Measurements from ENCODE around the gene AGPAT3.

AGPAT3 gene

GRCh38 chr21:43900078-43900385, 35.0 kb downstream of the AGPAT3 start:
- H3K79me1 ChIP-seq (ENCODE audit: low read depth, low read length): no peaks in the 10 kb centered on the region
- peaks cover 0 to 23% of the 10 kb centered on the region in 2 donors for H3K36me3 ChIP-seq (replicated peaks in 1 of 2; ENCODE audit: control insufficient read depth in 2 of 2, insufficient read depth in 2 of 2, low read length in 2 of 2)
- no CpG with 5 or more reads among the region's 1 CpG for WGBS, 2 donors (ENCODE audit: extremely low coverage in 2 of 2, insufficient read length in 2 of 2, insufficient replicate concordance in 1 of 2)
- no peak overlapping the region for H2AFZ ChIP-seq (ENCODE audit: low read length)
- H3K4me1 ChIP-seq (ENCODE audit: control insufficient read depth in 2 of 2, insufficient read depth in 1 of 2, low read depth in 1 of 2, low read length in 2 of 2): peaks cover 0 to 6% of the 10 kb centered on the region in 2 donors
- no peak overlapping the region for H4K8ac ChIP-seq (ENCODE audit: low read depth, low read length)
- H2BK12ac ChIP-seq (ENCODE audit: low read length): no peak overlapping the region
- DNase-seq (ENCODE audit: low spot score): no peak
- no peak overlapping the region for H3K9ac ChIP-seq (ENCODE audit: low read depth, low read length, poor library complexity)
- no peak overlapping the region for H2BK15ac ChIP-seq (ENCODE audit: low read length)
- H3K9me3 ChIP-seq (replicated peaks in 1 of 2; ENCODE audit: control insufficient read depth in 2 of 2, insufficient read depth in 1 of 2, low read depth in 1 of 2, low read length in 2 of 2): peaks cover 0 to 9% of the 10 kb centered on the region in 2 donors
- H3K23ac ChIP-seq (ENCODE audit: low read depth, low read length, poor library complexity): no peak overlapping the region
- no peak overlapping the region for H3K4me2 ChIP-seq (ENCODE audit: insufficient read depth, low read length, poor library complexity, severe bottlenecking)
- no peak overlapping the region for H4K91ac ChIP-seq (ENCODE audit: low read depth, low read length, poor library complexity)
- H3K18ac ChIP-seq (ENCODE audit: low read length): no peak overlapping the region
- no peak overlapping the region for H3K14ac ChIP-seq (ENCODE audit: low read length)
- no peak overlapping the region for H2BK120ac ChIP-seq (ENCODE audit: low read depth, low read length)
- H3K4me3 ChIP-seq (ENCODE audit: low read length in 2 of 2): no peak overlapping the region
- no peak overlapping the region for H2AK5ac ChIP-seq (ENCODE audit: low read depth, low read length)
- H3K27ac ChIP-seq (replicated peaks; ENCODE audit: low read length): no peak overlapping the region
- H3K27me3 ChIP-seq (ENCODE audit: control insufficient read depth in 3 of 3, insufficient read depth in 3 of 3, low read depth in 1 of 3, low read length in 3 of 3): no peaks in the 10 kb centered on the region
- no peak overlapping the region for H2BK5ac ChIP-seq (ENCODE audit: low read length)
- H3K4ac ChIP-seq (ENCODE audit: low read length): no peak overlapping the region

- Histone ChIP-seq H3K9me3 (replicated peaks in 1 of 2; ENCODE audit: control insufficient read depth in 2 of 2, insufficient read depth in 1 of 2, low read depth in 1 of 2, low read length in 2 of 2) (peaks cover 0 to 9% of the 10 kb centered on the region in 2 donors), H2AFZ (ENCODE audit: low read length) (no peak overlapping the region), H3K4me2 (ENCODE audit: insufficient read depth, low read length, poor library complexity, severe bottlenecking) (no peak overlapping the region), H3K36me3 (replicated peaks in 1 of 2; ENCODE audit: control insufficient read depth in 2 of 2, insufficient read depth in 2 of 2, low read length in 2 of 2) (peaks cover 0 to 23% of the 10 kb centered on the region in 2 donors), H2BK120ac (ENCODE audit: low read depth, low read length) (no peak overlapping the region), H3K18ac (ENCODE audit: low read length) (no peak overlapping the region), H2BK5ac (ENCODE audit: low read length) (no peak overlapping the region), H2AK5ac (ENCODE audit: low read depth, low read length) (no peak overlapping the region), H3K23ac (ENCODE audit: low read depth, low read length, poor library complexity) (no peak overlapping the region), H3K27me3 (ENCODE audit: control insufficient read depth in 3 of 3, insufficient read depth in 3 of 3, low read depth in 1 of 3, low read length in 3 of 3) (no peaks in the 10 kb centered on the region), H2BK12ac (ENCODE audit: low read length) (no peak overlapping the region), H3K4ac (ENCODE audit: low read length) (no peak overlapping the region), H3K14ac (ENCODE audit: low read length) (no peak overlapping the region), H3K27ac (replicated peaks; ENCODE audit: low read length) (no peak overlapping the region), H4K91ac (ENCODE audit: low read depth, low read length, poor library complexity) (no peak overlapping the region), H2BK15ac (ENCODE audit: low read length) (no peak overlapping the region), H4K8ac (ENCODE audit: low read depth, low read length) (no peak overlapping the region), H3K9ac (ENCODE audit: low read depth, low read length, poor library complexity) (no peak overlapping the region), H3K79me1 (ENCODE audit: low read depth, low read length) (no peaks in the 10 kb centered on the region), H3K4me3 (ENCODE audit: low read length in 2 of 2) (no peak overlapping the region), H3K4me1 (ENCODE audit: control insufficient read depth in 2 of 2, insufficient read depth in 1 of 2, low read depth in 1 of 2, low read length in 2 of 2) (peaks cover 0 to 6% of the 10 kb centered on the region in 2 donors)
- WGBS, 2 donors (ENCODE audit: extremely low coverage in 2 of 2, insufficient read length in 2 of 2, insufficient replicate concordance in 1 of 2): no CpG with 5 or more reads among the region's 6 CpGs
- no peak for DNase-seq (ENCODE audit: low spot score)
Measured at GRCh38 chr21:43900690-43901089, 35.7 kb downstream of the AGPAT3 start.

- H3K9ac ChIP-seq (ENCODE audit: low read depth, low read length, poor library complexity): no peak overlapping the region
- no peak overlapping the region for H3K18ac ChIP-seq (ENCODE audit: low read length)
- no peaks in the 10 kb centered on the region for H3K27me3 ChIP-seq (ENCODE audit: control insufficient read depth in 3 of 3, insufficient read depth in 3 of 3, low read depth in 1 of 3, low read length in 3 of 3)
- no peak overlapping the region for H3K4ac ChIP-seq (ENCODE audit: low read length)
- H2BK120ac ChIP-seq (ENCODE audit: low read depth, low read length): no peak overlapping the region
- peaks cover 0 to 6% of the 10 kb centered on the region in 2 donors for H3K4me1 ChIP-seq (ENCODE audit: control insufficient read depth in 2 of 2, insufficient read depth in 1 of 2, low read depth in 1 of 2, low read length in 2 of 2)
- no peak overlapping the region for H2BK12ac ChIP-seq (ENCODE audit: low read length)
- H2BK5ac ChIP-seq (ENCODE audit: low read length): no peak overlapping the region
- H3K4me3 ChIP-seq (ENCODE audit: low read length in 2 of 2): no peak overlapping the region
- no peak overlapping the region for H3K4me2 ChIP-seq (ENCODE audit: insufficient read depth, low read length, poor library complexity, severe bottlenecking)
- H3K36me3 ChIP-seq (replicated peaks in 1 of 2; ENCODE audit: control insufficient read depth in 2 of 2, insufficient read depth in 2 of 2, low read length in 2 of 2): peaks cover 0 to 33% of the 10 kb centered on the region in 2 donors
- H4K91ac ChIP-seq (ENCODE audit: low read depth, low read length, poor library complexity): no peak overlapping the region
- H3K79me1 ChIP-seq (ENCODE audit: low read depth, low read length): no peaks in the 10 kb centered on the region
- H3K9me3 ChIP-seq (replicated peaks in 1 of 2; ENCODE audit: control insufficient read depth in 2 of 2, insufficient read depth in 1 of 2, low read depth in 1 of 2, low read length in 2 of 2): peaks cover 0 to 9% of the 10 kb centered on the region in 2 donors
- no peak overlapping the region for H2BK15ac ChIP-seq (ENCODE audit: low read length)
- no peak overlapping the region for H4K8ac ChIP-seq (ENCODE audit: low read depth, low read length)
- WGBS, 2 donors (ENCODE audit: extremely low coverage in 2 of 2, insufficient read length in 2 of 2, insufficient replicate concordance in 1 of 2): no CpG with 5 or more reads among the region's 6 CpGs
- no peak overlapping the region for H3K23ac ChIP-seq (ENCODE audit: low read depth, low read length, poor library complexity)
- H3K14ac ChIP-seq (ENCODE audit: low read length): no peak overlapping the region
- no peak for DNase-seq (ENCODE audit: low spot score)
- no peak overlapping the region for H2AFZ ChIP-seq (ENCODE audit: low read length)
- no peak overlapping the region for H3K27ac ChIP-seq (replicated peaks; ENCODE audit: low read length)
- H2AK5ac ChIP-seq (ENCODE audit: low read depth, low read length): no peak overlapping the region
Measured at GRCh38 chr21:43902441-43902840, 37.4 kb downstream of the AGPAT3 start.

- Histone ChIP-seq H3K27ac (replicated peaks; ENCODE audit: low read length) (no peak overlapping the region), H3K36me3 (replicated peaks in 1 of 2; ENCODE audit: control insufficient read depth in 2 of 2, insufficient read depth in 2 of 2, low read length in 2 of 2) (peaks cover 0 to 41% of the 10 kb centered on the region in 2 donors)
- no CpG with 5 or more reads among the region's 26 CpGs for WGBS, 2 donors (ENCODE audit: extremely low coverage in 2 of 2, insufficient read length in 2 of 2, insufficient replicate concordance in 1 of 2)
Measured at GRCh38 chr21:43903451-43904091, 38.5 kb downstream of the AGPAT3 start.

More at GRCh38 chr21:43903451-43904091, 38.5 kb downstream of the AGPAT3 start:
- H4K91ac ChIP-seq (ENCODE audit: low read depth, low read length, poor library complexity): no peak overlapping the region
- no peak overlapping the region for H3K4ac ChIP-seq (ENCODE audit: low read length)
- H3K18ac ChIP-seq (ENCODE audit: low read length): no peak overlapping the region
- H3K4me1 ChIP-seq (ENCODE audit: control insufficient read depth in 2 of 2, insufficient read depth in 1 of 2, low read depth in 1 of 2, low read length in 2 of 2): peaks cover 0 to 6% of the 10 kb centered on the region in 2 donors
- H2BK15ac ChIP-seq (ENCODE audit: low read length): no peak overlapping the region
- peak overlapping the region; percentile 74 for H3K9ac ChIP-seq (ENCODE audit: low read depth, low read length, poor library complexity)
- no peak overlapping the region for H2BK120ac ChIP-seq (ENCODE audit: low read depth, low read length)
- H2BK5ac ChIP-seq (ENCODE audit: low read length): no peak overlapping the region
- H3K79me1 ChIP-seq (ENCODE audit: low read depth, low read length): no peaks in the 10 kb centered on the region
- H2BK12ac ChIP-seq (ENCODE audit: low read length): no peak overlapping the region
- no peak overlapping the region for H3K4me3 ChIP-seq (ENCODE audit: low read length in 2 of 2)
- no peak overlapping the region for H3K4me2 ChIP-seq (ENCODE audit: insufficient read depth, low read length, poor library complexity, severe bottlenecking)
- H2AFZ ChIP-seq (ENCODE audit: low read length): no peak overlapping the region
- no peak overlapping the region for H2AK5ac ChIP-seq (ENCODE audit: low read depth, low read length)
- peaks cover 0 to 9% of the 10 kb centered on the region in 2 donors for H3K9me3 ChIP-seq (replicated peaks in 1 of 2; ENCODE audit: control insufficient read depth in 2 of 2, insufficient read depth in 1 of 2, low read depth in 1 of 2, low read length in 2 of 2)
- no peak overlapping the region for H3K23ac ChIP-seq (ENCODE audit: low read depth, low read length, poor library complexity)
- H4K8ac ChIP-seq (ENCODE audit: low read depth, low read length): no peak overlapping the region
- no peak for DNase-seq (ENCODE audit: low spot score)
- H3K27me3 ChIP-seq (ENCODE audit: control insufficient read depth in 3 of 3, insufficient read depth in 3 of 3, low read depth in 1 of 3, low read length in 3 of 3): no peaks in the 10 kb centered on the region
- H3K14ac ChIP-seq (ENCODE audit: low read length): no peak overlapping the region

Measured in neuronal stem cell (in vitro differentiated cells).